Islet of Langerhans (tissue), 1 donor: ENCODE data around the gene ARHGAP28.
"Not testable (repeated sequence)": the region's sequence is repeated elsewhere in the genome, so short reads cannot be mapped to it uniquely, and the experiment has no call there.

ENCODE experiments used
- FAIRE-seq: peaks from one replicate; lab custom pipeline; 2011; peaks lifted over from hg19 to GRCh38; lab: Jason Lieb, UNC

The ARHGAP28 gene

GRCh38 chr18:6776188-6776587 is 46.7 kb downstream of the ARHGAP28 start:
- no peak for FAIRE-seq

DNA sequence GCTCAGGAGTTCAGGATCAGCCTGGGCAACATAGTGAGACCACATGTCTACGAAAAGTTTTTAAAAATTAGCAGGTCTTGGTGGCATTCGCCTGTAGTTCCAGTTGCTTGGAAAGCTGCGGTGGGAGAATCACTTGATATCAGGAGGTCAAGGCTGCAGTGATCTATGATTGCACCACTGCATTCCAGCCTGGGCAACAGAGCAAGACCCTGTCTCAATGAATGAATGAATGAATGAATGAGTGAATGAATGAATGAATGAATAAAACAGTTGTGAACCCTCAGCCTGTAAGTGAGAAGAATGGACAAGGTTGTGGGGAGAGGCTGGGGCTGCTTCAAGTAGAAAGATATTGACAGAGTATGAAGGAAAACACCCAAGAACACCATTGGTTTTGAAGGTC is 48.0 kb downstream of the ARHGAP28 start:
- no peak for FAIRE-seq

- FAIRE-seq = no peak
These were observed 49.1 kb downstream of the ARHGAP28 start for GRCh38 chr18:6778459-6779247.

- FAIRE-seq = no peak
These were observed 51.7 kb downstream of the ARHGAP28 start for GRCh38 chr18:6781142-6781714.

DNA sequence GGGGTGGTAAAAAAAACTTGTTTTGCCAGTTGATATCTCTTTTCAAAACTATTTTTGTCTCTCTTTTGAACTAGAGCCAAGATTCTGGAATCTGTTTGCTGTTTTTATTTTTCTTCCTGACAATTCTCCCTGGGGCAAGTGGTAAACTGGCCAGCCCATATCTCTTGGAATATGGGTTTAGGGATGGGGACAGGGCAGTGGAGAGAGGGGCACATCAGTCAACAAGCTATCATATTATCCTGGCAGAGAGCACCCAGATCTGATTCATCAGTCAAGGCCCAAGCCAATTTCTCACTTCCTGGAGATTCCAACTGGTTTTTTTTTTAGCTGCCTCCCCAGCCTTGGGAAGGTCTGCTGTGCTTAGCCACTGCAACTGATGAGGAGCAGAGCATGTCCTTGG is 52.3 kb downstream of the ARHGAP28 start:
- FAIRE-seq = no peak

GRCh38 chr18:6782861-6783260 is 53.3 kb downstream of the ARHGAP28 start:
- no peak for FAIRE-seq

DNA sequence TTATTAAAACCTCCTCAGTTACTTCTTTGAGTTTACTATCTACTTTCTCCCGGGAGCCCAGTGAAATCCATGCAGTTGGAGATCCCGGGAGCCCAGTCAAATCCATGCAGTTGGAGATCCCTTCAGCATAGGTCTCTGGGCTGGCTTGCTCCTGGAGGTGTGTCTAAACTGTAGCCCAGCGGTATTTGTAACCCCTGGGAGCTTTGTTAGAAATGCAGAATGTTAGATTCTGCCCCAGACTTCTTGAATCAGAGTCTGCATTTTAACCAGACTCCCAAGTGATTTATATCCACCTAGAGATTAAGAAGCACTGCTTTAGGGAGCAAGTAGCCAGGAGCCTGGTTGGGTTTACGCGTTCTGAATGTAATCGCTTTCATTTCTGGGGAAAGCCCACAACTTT is 54.5 kb downstream of the ARHGAP28 start:
- no peak for FAIRE-seq

DNA sequence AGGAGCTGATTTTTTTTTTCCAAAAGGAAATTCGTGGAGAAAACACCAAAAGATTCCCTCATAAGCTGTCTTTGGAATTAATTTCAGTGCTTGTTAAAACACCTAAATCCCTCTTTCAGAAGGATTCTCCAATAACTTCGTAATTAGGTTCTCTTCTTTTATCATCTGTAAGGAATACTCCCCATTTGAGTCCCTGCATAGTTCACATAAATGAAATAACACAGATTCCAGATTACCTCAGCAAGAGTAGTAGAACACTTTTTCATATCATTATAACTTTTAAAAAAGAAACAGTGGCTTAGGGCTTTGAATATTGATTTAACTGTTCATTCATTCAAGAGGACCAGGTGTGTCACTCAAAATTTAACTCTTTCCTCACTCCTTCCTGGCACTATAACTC is 55.5 kb downstream of the ARHGAP28 start:
- no peak for FAIRE-seq

GRCh38 chr18:6785411-6785810 is 55.9 kb downstream of the ARHGAP28 start:
- no peak for FAIRE-seq

- no peak for FAIRE-seq
These were observed 62.9 kb downstream of the ARHGAP28 start for GRCh38 chr18:6792391-6792790.

- FAIRE-seq = no peak
These were observed 63.9 kb downstream of the ARHGAP28 start for GRCh38 chr18:6793455-6793854.

GRCh38 chr18:6793986-6794385 is 64.5 kb downstream of the ARHGAP28 start:
- no peak for FAIRE-seq

GRCh38 chr18:6795307-6795706 is 65.8 kb downstream of the ARHGAP28 start:
- no peak for FAIRE-seq

GRCh38 chr18:6796511-6796910 is 67.0 kb downstream of the ARHGAP28 start:
- FAIRE-seq = no peak

GRCh38 chr18:6797171-6797570 is 67.7 kb downstream of the ARHGAP28 start:
- FAIRE-seq = no peak

DNA sequence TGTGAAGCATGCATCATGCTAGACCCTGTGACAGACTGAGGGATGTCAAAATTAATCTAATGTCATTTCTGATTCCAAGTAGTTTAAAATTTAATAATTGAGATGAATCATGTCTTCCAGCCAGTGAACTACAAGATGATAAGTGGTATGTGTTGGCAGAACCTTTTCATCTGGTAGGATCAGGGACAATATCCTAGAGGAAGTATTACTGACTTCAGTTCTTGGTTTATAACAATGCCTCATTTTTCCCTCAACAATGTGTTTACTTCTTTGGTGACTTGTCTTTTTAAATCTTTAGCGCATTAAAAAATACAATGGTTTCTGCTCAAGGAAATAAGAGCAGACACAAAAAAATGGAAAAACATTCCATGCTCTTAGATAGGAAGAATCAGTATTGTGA is 69.4 kb downstream of the ARHGAP28 start:
- FAIRE-seq = no peak

- FAIRE-seq = not testable (repeated sequence)
These were observed 70.8 kb downstream of the ARHGAP28 start for GRCh38 chr18:6800309-6800708.

GRCh38 chr18:6807515-6808257 is 78.2 kb downstream of the ARHGAP28 start:
- FAIRE-seq = no peak

- FAIRE-seq = no peak
These were observed 80.7 kb downstream of the ARHGAP28 start for GRCh38 chr18:6810191-6810590.

- no peak for FAIRE-seq
These were observed 82.3 kb downstream of the ARHGAP28 start for GRCh38 chr18:6811816-6812215.

- no peak for FAIRE-seq
These were observed 85.4 kb downstream of the ARHGAP28 start for GRCh38 chr18:6814882-6815425.

DNA sequence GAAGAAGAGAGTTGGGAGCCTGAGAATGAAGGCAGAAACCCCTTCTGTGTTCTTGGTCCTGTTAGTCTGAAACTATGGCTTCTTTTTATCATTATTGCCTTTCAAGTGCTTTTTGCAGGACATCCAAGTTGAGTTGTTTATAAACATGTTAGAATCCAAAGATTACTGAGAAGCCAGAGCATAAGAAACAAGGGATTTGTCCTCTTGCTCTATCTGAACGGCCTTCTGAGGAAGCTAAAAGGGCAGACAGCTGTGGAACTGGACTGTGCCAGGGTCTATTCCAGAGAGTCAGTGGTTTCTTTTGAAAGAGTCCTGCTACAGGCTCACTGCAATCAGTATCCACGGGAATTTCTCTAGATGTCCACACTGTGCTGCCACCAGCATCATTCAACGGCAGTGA is 86.6 kb downstream of the ARHGAP28 start:
- no peak for FAIRE-seq

- FAIRE-seq = no peak
These were observed 89.8 kb downstream of the ARHGAP28 start for GRCh38 chr18:6819332-6819731.
